Osteoblast (primary cell): ENCODE data around the gene SRPRB. TPM values are rescaled to one million over a fixed set of nuclear protein-coding genes. Genes with fewer than 3 reads are reported as not detected.

ENCODE experiments used
- DNase-seq: peaks from one replicate; pipeline ENCODE4 v3.0.0; 2011; ENCODE audit warnings: low spot score, mixed read lengths; ENCODE audit not compliant: insufficient read length; ENCODE audit errors: missing footprints
- H2AFZ ChIP-seq: 2 replicates; pipeline ENCODE4 v1.6.0; 2011; ENCODE audit warnings: mild to moderate bottlenecking, low read length
- H3K27ac ChIP-seq: 2 replicates; pipeline ENCODE4 v1.5.1; 2011; ENCODE audit warnings: mild to moderate bottlenecking, low read depth, low read length, moderate library complexity
- H3K27me3 ChIP-seq: 2 replicates; pipeline ENCODE4 v1.6.0; 2012; ENCODE audit warnings: mild to moderate bottlenecking, control low read depth, inconsistent platforms, low read length, moderate library complexity; ENCODE audit not compliant: insufficient read depth
- H3K36me3 ChIP-seq: 2 replicates; pipeline ENCODE4 v1.5.1; 2011; ENCODE audit warnings: mild to moderate bottlenecking, low read length, control low read depth, moderate library complexity; ENCODE audit not compliant: insufficient read depth
- H3K4me1 ChIP-seq: 2 replicates; pipeline ENCODE4 v1.5.1; 2011; ENCODE audit warnings: mild to moderate bottlenecking, low read length, control low read depth, moderate library complexity; ENCODE audit not compliant: insufficient read depth
- H3K4me2 ChIP-seq: 2 replicates; pipeline ENCODE4 v1.6.0; 2011; ENCODE audit warnings: mild to moderate bottlenecking, low read length; ENCODE audit not compliant: insufficient read depth
- H3K4me3 ChIP-seq: fragments of 200-600 bp; sonication (generic); 3 replicates; pipeline ENCODE4 v1.5.1; 2012; ENCODE audit warnings: mild to moderate bottlenecking, low read length, inconsistent platforms; ENCODE audit not compliant: insufficient read depth
- H3K79me2 ChIP-seq: 2 replicates; pipeline ENCODE4 v1.6.0; 2012; ENCODE audit warnings: mild to moderate bottlenecking, low read length, control low read depth, inconsistent platforms; ENCODE audit not compliant: insufficient read depth
- H3K9me3 ChIP-seq: 2 replicates; pipeline ENCODE4 v1.5.1; 2011; ENCODE audit warnings: low read depth, low read length, control low read depth
- H4K20me1 ChIP-seq: 2 replicates; pipeline ENCODE4 v1.6.0; 2012; ENCODE audit warnings: mild to moderate bottlenecking, low read length, control low read depth; ENCODE audit not compliant: insufficient read depth
- total RNA-seq: library from RNA; depleted of rRNA; stranded (reverse); fragments of >200 nt; gene quantifications from 2 replicates; pipeline ENCODE4 v1.2.3, GENCODE V29; 2012
- TF ChIP-seq, protein P1 (sequence below): IDR thresholded peaks from 2 replicates; pipeline ENCODE4 v1.5.1; 2011; ENCODE audit warnings: mild to moderate bottlenecking, low read depth, low read length, moderate library complexity; ENCODE audit errors: extremely low read depth

SRPRB gene
- total RNA-seq, 1 donor, result 80.3 TPM

DNA sequence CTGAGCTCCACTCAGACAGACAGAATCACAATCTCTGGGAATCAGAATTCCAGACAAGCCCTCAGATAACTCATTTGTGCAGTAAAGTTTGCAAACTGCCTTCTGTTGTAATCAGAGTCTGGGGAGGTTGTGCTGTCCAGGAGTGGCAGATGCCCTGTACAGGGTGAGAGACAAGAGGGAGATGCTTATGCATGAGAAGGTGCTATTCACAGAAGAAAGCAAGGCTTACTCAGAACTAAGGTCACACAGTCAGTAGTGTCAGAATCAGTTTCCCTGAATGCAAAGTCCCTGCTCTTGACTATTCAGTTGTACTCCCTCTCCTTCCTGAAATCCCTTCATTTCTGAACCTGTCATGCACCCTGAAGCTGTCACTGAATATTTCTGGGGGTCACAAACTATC, 43.7 kb downstream of the SRPRB start:
- Histone ChIP-seq H3K27ac (no peak overlapping the region), H3K4me3 (no peak overlapping the region), H3K36me3 (no peaks in the 10 kb centered on the region), H2AFZ (no peak overlapping the region), H3K4me2 (no peak overlapping the region), H4K20me1 (no peaks in the 10 kb centered on the region), H3K79me2 (no peaks in the 10 kb centered on the region), H3K4me1 (no peaks in the 10 kb centered on the region), H3K27me3 (peaks cover 8% of the 10 kb centered on the region), H3K9me3 (no peaks in the 10 kb centered on the region)
- TF ChIP-seq, protein P1, sequence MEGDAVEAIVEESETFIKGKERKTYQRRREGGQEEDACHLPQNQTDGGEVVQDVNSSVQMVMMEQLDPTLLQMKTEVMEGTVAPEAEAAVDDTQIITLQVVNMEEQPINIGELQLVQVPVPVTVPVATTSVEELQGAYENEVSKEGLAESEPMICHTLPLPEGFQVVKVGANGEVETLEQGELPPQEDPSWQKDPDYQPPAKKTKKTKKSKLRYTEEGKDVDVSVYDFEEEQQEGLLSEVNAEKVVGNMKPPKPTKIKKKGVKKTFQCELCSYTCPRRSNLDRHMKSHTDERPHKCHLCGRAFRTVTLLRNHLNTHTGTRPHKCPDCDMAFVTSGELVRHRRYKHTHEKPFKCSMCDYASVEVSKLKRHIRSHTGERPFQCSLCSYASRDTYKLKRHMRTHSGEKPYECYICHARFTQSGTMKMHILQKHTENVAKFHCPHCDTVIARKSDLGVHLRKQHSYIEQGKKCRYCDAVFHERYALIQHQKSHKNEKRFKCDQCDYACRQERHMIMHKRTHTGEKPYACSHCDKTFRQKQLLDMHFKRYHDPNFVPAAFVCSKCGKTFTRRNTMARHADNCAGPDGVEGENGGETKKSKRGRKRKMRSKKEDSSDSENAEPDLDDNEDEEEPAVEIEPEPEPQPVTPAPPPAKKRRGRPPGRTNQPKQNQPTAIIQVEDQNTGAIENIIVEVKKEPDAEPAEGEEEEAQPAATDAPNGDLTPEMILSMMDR, result no peak
- no peak for DNase-seq

DNA sequence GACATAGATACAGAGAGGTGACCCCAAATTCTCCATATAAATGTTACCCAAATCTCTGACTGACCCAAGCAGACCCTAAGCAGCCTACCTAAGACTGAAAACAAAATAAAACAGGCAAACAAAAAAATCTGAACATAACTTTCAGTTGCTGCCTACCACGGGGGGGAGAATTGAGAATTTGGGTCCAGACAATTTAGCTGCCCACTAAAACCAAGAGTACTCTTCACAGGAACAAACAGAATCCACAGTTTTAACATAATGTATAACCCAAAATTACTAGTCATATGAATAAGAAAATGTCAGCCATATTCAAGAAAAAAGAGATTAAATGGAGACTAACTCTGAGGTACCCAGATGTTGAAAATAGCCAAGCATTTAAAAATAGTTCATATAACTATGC, 44.4 kb downstream of the SRPRB start:
- no peak overlapping the region for H3K27ac ChIP-seq

DNA sequence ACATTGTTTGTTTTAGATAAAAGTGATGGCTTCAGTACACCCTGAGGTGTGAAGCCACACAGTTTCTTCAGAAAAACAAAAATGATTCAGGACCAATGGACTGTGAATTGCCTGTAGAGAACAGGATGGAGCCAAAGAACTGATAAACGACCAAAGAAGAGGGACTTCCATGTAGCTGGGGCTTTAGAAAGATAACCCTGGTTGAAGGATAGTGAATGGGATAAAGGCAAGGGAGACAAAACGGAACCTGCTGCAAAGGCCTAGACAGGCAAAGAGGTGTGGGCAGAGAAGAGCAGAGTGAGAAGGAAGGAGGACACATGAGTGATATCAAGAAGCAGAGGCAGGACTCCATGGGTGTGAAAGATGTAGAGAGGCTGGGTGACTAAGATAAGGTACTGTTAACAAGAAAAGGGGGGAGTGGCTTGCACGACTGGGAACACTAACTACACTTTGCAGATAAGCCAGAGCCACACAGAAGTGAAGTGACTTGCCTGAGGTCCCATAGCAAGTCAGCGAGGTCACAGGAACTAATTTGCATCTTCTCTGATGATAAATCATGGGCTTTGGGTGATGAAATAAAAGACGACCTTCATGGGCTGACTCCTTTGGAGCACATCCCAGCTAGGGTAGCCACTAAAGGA, 45.8 kb downstream of the SRPRB start:
- DNase-seq, result peak; percentile 15
- Histone ChIP-seq H3K4me2 (no peak overlapping the region), H3K4me1 (peaks cover 6% of the 10 kb centered on the region), H3K27me3 (peaks cover 8% of the 10 kb centered on the region), H2AFZ (no peak overlapping the region), H3K36me3 (no peaks in the 10 kb centered on the region), H4K20me1 (no peaks in the 10 kb centered on the region), H3K9me3 (no peaks in the 10 kb centered on the region), H3K4me3 (no peak overlapping the region), H3K79me2 (no peaks in the 10 kb centered on the region), H3K27ac (no peak overlapping the region)
- TF ChIP-seq, protein P1, result no peak

More for the DNA sequence above, 44.4 kb downstream of the SRPRB start:
- TF ChIP-seq, protein P1, result no peak
- no peak overlapping the region for H2AFZ ChIP-seq
- no peak for DNase-seq
- no peaks in the 10 kb centered on the region for H3K9me3 ChIP-seq
- H4K20me1 ChIP-seq, result no peaks in the 10 kb centered on the region
- no peaks in the 10 kb centered on the region for H3K36me3 ChIP-seq
- no peak overlapping the region for H3K4me3 ChIP-seq
- no peak overlapping the region for H3K4me2 ChIP-seq
- H3K4me1 ChIP-seq, result no peaks in the 10 kb centered on the region
- H3K27me3 ChIP-seq, result peaks cover 8% of the 10 kb centered on the region
- no peaks in the 10 kb centered on the region for H3K79me2 ChIP-seq

DNA sequence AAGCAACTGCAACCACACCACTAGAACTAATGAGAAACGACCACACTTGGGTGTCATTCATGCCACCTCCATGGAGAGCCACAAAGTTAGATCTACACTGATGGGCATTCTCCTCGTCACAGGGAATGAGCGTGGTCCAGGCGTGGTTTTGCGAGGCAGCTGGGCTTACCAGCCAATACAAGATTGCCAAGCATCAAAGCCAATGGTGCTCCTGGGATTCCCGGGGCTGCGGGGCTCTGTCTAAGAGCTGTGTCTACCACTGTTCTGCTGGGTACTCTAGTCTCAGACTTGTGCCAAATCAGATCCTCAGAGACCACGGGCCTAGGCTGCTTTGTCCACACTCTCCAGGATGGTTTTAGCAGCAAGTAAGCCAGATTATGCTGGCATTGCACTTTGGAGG, 46.3 kb downstream of the SRPRB start:
- Histone ChIP-seq H3K4me2 (no peak overlapping the region), H3K4me3 (no peak overlapping the region), H3K27me3 (peaks cover 7% of the 10 kb centered on the region), H3K36me3 (no peaks in the 10 kb centered on the region), H3K27ac (no peak overlapping the region), H3K9me3 (no peaks in the 10 kb centered on the region), H3K4me1 (peaks cover 11% of the 10 kb centered on the region), H4K20me1 (no peaks in the 10 kb centered on the region), H2AFZ (no peak overlapping the region), H3K79me2 (no peaks in the 10 kb centered on the region)
- peak; percentile 47 for DNase-seq
- TF ChIP-seq, protein P1, result no peak
